ENCODE data around the gene GALNT2. TPM values are rescaled to one million over a fixed set of nuclear protein-coding genes. Genes with fewer than 3 reads are reported as not detected.

Gene GALNT2
- total and polyA plus RNA-seq, 2 donors (not counting 1 experiment from before 2014, with no cell fraction given) = 19.0 to 184 TPM

DNA sequence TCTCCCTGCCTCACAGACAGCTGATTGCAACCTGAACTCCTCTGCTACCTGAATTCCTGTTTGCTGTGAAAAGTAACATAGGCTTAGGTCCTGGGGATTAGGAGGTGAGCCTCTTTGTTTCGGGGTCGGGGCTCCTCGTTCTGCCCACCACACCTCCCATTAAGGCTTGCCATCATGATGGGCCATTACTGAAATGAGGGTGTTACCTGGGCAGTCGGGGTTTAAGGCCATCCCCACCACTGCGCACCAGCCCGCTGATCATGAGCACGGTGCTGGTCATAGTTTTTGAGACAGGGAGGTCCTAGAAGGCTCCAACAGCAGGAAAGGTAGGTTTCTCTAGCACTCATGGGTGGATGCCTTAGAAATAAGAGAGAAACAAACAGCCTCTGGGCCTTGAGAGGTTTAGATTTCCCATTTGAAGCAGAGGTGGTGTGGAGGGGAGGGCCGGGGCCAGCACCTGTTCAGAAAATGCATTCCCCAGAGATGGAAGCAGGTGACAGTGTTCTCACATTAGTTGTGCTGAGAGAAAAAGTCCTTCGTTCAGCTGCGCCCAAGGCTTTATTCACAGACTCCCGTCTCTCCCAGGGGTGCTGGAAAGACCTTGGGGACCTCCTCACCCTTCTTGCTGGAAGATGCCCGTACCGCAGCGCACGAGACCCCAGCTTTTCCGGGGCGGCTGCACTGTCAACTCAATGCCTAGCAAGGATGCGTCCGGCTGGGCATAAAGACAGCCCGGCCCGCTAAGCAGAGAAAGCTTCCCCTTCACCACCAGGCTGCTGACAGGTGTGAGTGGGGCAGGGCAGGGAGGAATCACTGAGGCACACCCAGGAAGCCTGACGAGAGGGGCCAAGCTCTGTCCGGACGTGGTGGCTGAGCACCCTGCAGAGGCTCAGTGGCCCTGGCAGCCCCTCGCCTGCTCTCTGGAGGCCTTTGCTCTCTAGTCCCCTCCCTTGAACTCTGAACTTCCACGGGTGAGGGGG, 233.6 kb downstream of the GALNT2 start:
- ChIA-PET CTCF (interaction anchor here (0.8 to 1.0 kb wide), 3 partner anchors 9 to 638 kb away, joined by 3 to 4 read pairs (median 4); no protein-coding TSS in a partner anchor), POLR2A (interaction anchor here (0.5 to 0.7 kb wide), 2 partner anchors 59 to 79 kb away, joined by 3 read pairs; no protein-coding TSS in a partner anchor)
- H3K4me3 ChIP-seq (ENCODE audit: control extremely low read depth in 1 of 5, extremely low read depth in 1 of 5, insufficient read depth in 1 of 5, low read depth in 2 of 5, low read length in 4 of 5) = peak overlapping the region in 2 of 5 experiments; percentile 16 to 28
- H3K9me3 ChIP-seq (ENCODE audit: control extremely low read depth in 1 of 3, control insufficient read depth in 2 of 3, insufficient read depth in 1 of 3, low read length in 2 of 3) = no peaks in the 10 kb centered on the region
- intact Hi-C loops (cut with micrococcal nuclease) = loop anchor here (5.0 kb wide), 2 partner anchors 88 to 443 kb away; no protein-coding TSS in a partner anchor
- H3K27me3 ChIP-seq (replicated peaks in 1 of 4; ENCODE audit: control extremely low read depth in 1 of 4, control insufficient read depth in 3 of 4, insufficient read depth in 4 of 4, low read length in 3 of 4) = no peaks in the 10 kb centered on the region
- DNase-seq (peak; percentile 65), ATAC-seq (ENCODE audit: low read depth) (peak; percentile 75)
- peak overlapping the region; percentile 59 to 81 for H3K27ac ChIP-seq (ENCODE audit: low read length in 2 of 2)
- peak overlapping the region; percentile 83 for H3K27ac Mint-ChIP-seq
- peaks cover 34 to 35% of the 10 kb centered on the region in 2 donors for H3K4me1 ChIP-seq (ENCODE audit: control insufficient read depth in 2 of 2, insufficient read depth in 2 of 2, low read length in 2 of 2)
- H3K27me3 Mint-ChIP-seq = no peaks in the 10 kb centered on the region
- WGBS (ENCODE audit: insufficient coverage) = 47% methylated on average over 19 of the region's 26 CpGs
- no peaks in the 10 kb centered on the region for H3K36me3 ChIP-seq (replicated peaks in 1 of 2; ENCODE audit: control extremely low read depth in 1 of 2, control insufficient read depth in 1 of 2, extremely low read depth in 1 of 2, insufficient read depth in 2 of 2, low read length in 1 of 2)
- no peaks in the 10 kb centered on the region for H3K9me3 Mint-ChIP-seq (ENCODE audit: insufficient read depth)
- H3K4me3 Mint-ChIP-seq = peak overlapping the region; percentile 56
- H3K9ac ChIP-seq (ENCODE audit: low read length) = peak overlapping the region; percentile 10
- peak overlapping the region; percentile 71 for H3K4me2 ChIP-seq (replicated peaks; ENCODE audit: low read depth, low read length, poor library complexity, severe bottlenecking)
- H2AFZ ChIP-seq (ENCODE audit: insufficient read depth, low read depth, low read length, poor library complexity, severe bottlenecking) = peak overlapping the region; percentile 43
- peaks cover 53% of the 10 kb centered on the region for H3K4me1 Mint-ChIP-seq
- no peak for TF ChIP-seq EZH2 (IDR thresholded peaks at IDR 0.05; ENCODE audit: borderline replicate concordance, insufficient read depth, low read depth, low read length, poor library complexity, severe bottlenecking)
- no peak for TF ChIP-seq CTCF (IDR thresholded peaks at IDR 0.05)
- H4K20me1 ChIP-seq (ENCODE audit: control insufficient read depth, insufficient read depth, low read length, poor library complexity, severe bottlenecking) = no peaks in the 10 kb centered on the region
- no peaks in the 10 kb centered on the region for H3K79me2 ChIP-seq (ENCODE audit: control insufficient read depth, insufficient read depth, low read length)
